Stimulated activated CD4-positive, alpha-beta T cell treated with anti-CD3 and anti-CD28 coated beads, TNF-alpha, amount 100 ng/mL, for 48 hours (primary cell): ENCODE results near the gene PRPF38B.
A peak's percentile ranks its signal among the peaks of the same experiment; 100 is the strongest.
"Not testable (repeated sequence)": the region's sequence is repeated elsewhere in the genome, so short reads cannot be mapped to it uniquely, and the experiment has no call there.

Experiments
- DNase-seq, 3 donors: peaks; one replicate each; pipeline ENCODE4 v3.0.0-alpha.2; 2020; ENCODE audit warnings: low read depth in 3 of 3

PRPF38B gene

DNA sequence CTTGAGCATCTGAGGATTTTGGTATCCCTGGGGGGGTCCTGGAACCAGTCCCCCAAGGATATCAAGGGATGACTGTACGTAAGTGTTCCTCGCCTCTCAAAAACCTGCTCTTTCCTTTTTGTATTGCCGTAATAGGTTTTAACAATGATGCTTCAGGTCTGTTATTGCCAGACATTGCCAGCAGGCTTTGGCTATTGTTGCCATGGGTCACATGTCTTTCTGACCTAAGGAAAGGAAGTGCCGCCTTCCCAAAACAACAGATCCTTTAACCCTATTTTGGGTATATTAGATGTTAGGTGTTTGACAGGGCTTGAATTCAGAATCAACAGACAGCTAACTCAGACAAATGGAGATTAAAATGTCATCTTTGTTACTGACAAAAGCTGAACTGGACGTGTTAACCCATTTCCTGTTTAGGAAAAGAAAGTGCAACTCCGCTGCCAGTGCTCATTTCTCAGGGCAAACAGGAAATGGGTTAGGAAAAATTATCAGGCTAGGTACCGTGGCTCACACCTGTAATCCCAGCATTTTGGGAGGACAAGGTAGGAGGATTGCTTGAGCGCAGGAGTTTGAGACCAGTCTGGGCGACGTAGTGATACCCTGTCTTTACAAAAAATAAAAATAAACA is 12.4 kb upstream of the PRPF38B start:
- DNase-seq, result no peak

DNA sequence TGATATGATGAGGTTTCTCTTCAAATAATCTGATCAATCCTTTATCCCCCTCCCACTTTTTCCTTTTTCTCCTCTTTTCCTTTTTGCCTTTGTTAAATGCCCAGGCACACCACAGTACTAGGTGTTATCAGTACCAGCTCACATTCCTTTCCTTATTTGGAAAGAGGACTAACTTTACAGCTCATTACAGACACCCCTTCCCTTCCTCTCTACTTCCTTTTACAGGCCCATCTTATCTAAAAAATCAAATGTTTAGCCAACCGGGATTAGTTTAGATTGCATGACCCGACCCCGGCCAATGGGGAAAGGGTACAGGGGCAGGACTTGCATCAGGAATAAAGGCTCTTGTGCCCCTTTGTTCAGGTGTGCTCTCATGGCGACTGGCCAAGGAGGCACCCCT is 10.4 kb upstream of the PRPF38B start:
- DNase-seq, result not testable (repeated sequence)

DNA sequence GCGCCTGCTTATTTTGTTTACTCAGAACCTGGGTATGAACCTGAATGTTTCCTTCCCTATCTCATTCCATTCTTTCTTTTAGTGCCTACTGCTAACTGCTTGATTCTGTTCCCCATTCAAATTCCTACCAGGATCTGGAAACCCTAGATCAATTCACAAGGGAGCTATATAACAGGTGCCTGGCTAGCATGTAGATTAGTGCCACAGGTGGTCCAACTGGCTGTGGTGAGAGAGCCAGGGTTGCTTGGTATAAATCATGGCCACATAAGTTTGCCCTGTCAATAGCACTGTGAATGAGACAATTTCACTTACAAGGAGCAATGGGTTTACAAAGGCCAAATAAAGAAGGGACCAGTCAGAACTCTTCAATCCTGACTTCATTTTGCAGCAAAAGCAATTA is 6.6 kb upstream of the PRPF38B start:
- no peak for DNase-seq

- DNase-seq, result no peak
Measured at GRCh38 chr1:108686614-108687313, 5.3 kb upstream of the PRPF38B start.

GRCh38 chr1:108691128-108691941 is 775 bp upstream of the PRPF38B start:
- DNase-seq, result no peak

GRCh38 chr1:108692724-108693655 is 880 bp downstream of the PRPF38B start:
- peak; percentile 23 to 44 (median 39) for DNase-seq

DNA sequence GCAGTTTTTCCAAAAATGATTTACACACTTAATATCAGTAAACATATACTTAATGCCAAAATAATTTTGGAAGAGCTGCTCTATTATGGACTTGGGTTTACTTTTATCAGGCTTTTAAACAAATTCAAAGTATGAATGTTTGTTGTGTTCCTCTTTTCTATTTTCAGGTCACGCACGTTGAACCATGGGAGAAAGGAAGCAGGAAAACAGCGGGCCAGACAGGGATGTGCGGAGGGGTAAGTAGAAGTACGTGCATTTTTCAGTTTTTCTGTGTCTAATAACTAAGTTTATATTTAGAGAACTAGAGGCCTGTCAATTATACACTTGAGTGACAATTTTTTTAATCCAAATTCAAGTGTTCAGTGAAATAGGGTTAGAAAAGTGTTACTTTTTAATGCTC is 3.4 kb downstream of the PRPF38B start:
- DNase-seq, result no peak

GRCh38 chr1:108699375-108700332 is 7.5 kb downstream of the PRPF38B start:
- no peak for DNase-seq

- DNase-seq, result no peak
Measured at GRCh38 chr1:108701176-108701849, 9.2 kb downstream of the PRPF38B start.

DNA sequence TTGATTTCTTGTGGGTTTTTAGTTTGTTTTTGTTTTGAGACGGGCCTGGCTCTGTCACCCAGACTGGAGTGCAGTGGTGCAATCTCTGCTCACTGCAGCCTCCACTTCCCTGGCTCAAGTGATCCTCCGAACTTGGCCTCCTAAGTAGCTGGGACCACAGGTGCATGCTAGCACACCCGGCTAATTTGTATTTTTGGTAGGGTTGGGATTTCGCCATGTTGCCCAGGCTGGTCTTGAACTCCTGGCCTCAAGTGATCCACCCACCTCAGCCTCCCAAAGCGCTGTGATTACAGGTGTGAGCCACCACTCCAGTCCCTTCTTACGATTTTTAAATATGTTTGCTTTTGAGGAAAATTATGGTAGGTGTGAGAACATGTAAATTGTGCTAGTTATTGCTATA is 10.0 kb downstream of the PRPF38B start:
- DNase-seq, result not testable (repeated sequence)

- no peak for DNase-seq
Measured at GRCh38 chr1:108703939-108704338, 11.8 kb downstream of the PRPF38B start.

- DNase-seq, result no peak
Measured at GRCh38 chr1:108704496-108704895, 12.4 kb downstream of the PRPF38B start.

- no peak for DNase-seq
Measured at GRCh38 chr1:108706643-108707042, 14.5 kb downstream of the PRPF38B start.

- DNase-seq, result peak; percentile 28 to 47 (median 40)
Measured at GRCh38 chr1:108708691-108709660, 16.9 kb downstream of the PRPF38B start.

- DNase-seq, result no peak
Measured at GRCh38 chr1:108712606-108713150, 20.6 kb downstream of the PRPF38B start, which contains the start of gene FNDC7. TSS of gene FNDC7 (plus strand) at chr1:108712908. CDS start at chr1:108712934, 26 bp downstream.

DNA sequence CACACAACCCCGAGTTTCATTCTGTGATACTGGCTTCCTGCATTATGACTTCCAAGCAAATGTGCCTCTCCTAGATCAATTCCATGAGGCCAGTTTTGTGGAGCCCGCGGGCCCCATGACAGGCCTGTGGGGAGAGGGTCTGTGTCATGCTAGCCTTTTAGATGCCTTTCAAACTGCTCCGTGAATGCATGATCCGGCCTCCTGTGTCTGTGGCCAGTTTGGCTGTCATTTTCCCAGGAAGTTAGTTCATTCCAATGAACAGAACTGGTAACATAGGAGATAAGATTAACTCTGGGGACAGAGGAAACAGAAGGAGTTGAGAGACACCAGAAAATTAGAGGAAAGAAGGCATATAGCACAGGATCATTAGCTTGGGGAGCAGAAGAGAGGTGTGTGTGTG is 23.8 kb downstream of the PRPF38B start:
- no peak for DNase-seq

- no peak for DNase-seq
Measured at GRCh38 chr1:108716437-108717230, 24.5 kb downstream of the PRPF38B start.
